GM18858 (cell line): ENCODE measurements around the gene DOK3.

ENCODE experiments used
- ATAC-seq: cut with Tn5 transposase; IDR thresholded peaks from one replicate; pipeline ENCODE4 v1.9.1; 2021; ENCODE audit not compliant: unreplicated experiment

The DOK3 gene

GRCh38 chr5:177513500-177513899, 3.9 kb upstream of the DOK3 start:
- no peak for ATAC-seq

GRCh38 chr5:177512736-177513380, 3.2 kb upstream of the DOK3 start:
- ATAC-seq = no peak

DNA sequence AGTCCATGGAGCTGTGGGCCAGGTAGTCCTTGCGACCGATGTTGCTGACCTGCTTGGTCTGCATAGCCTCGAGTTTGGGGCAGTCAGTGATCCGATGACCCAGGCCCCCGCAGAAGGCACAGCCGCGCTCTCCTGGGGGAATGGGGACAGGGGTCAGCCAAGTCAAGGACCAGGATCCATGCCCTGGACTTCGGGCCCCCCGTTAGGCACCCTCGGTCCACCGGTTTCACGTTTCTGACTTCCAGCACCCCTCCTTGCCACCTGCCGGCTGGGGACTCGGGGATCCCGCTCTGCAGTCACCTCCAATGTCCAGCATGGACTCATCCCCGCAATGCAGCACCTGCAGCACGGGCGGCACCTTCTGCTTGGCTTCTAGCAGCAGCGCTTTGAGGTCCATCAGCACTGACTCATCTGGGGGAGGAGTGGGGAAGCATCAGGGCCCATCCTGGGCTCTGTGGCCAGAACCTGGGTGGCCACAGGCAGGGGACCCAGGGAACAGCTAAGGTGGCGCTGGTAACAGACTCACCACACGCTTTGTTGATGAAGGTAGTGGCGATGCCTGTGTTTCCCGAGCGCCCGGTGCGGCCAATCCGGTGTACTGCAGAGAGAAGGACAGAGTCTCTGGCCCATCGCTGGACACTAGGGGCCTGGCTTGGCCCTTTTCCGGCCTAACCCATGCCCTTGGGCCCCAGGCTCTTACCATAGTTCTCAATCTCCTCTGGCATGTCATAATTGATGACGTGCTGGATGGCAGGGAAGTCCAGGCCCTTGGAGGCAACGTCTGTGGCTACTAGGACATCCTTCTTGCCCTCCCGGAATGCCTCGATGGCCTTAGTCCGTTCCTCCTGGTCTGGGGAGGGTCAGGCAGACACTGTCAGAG, 2.4 kb upstream of the DOK3 start:
- ATAC-seq = no peak

- no peak for ATAC-seq
These were observed 1.6 kb upstream of the DOK3 start for GRCh38 chr5:177511181-177511580.

DNA sequence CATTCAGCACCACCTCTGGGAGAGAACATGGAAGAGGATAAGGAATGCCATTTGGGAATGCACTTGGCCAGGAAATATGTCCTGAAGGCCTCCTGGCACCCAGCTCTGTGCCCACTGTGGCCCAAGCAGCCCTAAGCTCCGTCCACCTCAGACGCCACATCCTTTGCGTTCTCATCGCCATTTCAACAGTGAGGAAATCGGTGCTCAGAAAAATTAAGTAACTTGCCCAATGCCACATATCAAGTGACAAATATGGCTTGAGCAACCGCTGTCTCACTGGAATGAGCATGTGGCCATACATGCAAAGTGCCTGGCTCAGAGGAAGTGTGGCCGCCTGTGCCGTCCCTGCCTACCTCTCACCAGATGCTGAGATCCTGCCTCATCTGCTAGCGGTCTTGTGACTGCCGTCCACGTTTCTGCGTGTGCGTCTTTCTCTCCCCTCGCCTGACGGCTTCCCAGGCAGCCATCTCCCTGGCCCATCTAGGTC, 984 bp upstream of the DOK3 start:
- ATAC-seq = peak; percentile 34

DNA sequence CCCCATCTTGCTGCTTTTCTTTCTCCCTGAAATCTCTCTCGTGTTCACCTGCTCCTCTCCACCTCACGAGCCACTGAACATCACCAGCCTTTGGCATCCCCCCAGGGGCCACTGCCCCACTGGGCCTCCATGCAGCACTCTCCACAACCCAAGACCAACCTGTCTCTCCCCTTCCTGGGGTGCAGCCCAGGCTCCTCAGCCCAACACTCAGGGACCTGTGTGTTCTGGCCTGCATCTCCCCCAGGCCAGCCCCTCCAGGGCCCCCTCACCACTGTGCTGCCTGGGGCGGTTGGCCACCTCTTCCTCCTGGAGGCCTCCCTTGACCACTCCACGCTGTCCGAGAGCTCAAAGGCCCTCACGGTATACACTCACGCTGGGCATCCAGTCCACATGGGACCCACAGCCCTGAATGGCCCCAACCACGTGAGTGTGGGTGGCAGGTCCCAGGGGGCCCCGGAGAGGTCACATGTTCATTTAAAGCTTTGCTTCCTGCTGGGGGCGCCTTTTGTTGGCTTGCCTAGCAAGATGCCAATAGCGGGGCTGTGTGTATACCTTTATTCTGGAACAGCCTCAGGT, 453 bp upstream of the DOK3 start:
- no peak for ATAC-seq

DNA sequence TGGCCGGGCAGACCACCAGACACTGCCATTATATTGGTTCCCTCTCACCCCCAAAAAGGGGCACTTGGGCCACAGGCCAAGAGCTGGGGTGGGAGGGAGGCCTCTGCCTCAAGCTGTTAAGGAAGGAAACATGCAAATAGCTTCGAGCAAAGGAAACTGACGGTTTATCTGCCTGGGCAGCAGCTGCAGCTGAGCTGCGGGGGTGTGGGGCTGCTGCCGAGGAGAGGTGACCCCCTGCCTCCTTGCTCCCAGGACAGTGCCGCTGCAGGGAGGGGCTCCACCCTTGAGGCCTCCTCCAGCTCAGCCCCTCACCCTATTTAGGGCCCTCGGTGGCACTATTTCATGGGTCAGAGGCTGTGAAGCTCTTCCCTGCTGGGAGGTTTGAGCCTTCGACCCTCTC, 789 bp downstream of the DOK3 start:
- peak; percentile 35 for ATAC-seq

GRCh38 chr5:177508221-177508611, 1.4 kb downstream of the DOK3 start:
- ATAC-seq = no peak

DNA sequence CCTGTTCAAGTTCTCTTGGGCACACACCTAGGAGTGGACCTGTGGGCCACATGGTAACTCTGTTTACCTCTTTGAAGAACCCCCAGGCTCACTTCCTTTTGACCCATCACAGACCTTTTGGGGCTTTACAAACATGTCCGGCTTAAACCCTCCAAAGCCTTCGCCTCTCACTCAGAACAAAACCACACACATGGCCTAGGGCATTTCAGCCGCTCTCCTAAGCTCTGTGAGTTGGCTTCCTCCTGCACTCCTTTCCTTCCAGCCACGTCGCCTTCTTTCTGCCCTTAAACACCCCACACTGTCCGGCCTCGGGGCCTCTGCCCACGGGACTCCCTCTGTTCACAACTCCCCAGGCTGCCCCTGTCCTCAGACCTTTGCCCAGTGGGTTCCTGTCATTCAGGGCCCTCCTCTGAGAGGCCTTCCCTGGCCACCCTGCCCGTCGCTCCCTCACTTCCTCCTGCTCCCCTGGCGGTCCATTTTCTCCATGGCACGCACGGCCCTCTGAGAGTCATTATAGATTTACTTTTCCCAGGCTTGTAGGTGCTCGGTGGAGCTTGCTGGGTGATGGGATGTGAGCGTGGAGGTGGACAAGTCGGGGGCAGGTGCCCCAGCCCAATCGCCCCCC, 1.9 kb downstream of the DOK3 start:
- no peak for ATAC-seq

GRCh38 chr5:177507165-177507564, 2.5 kb downstream of the DOK3 start:
- no peak for ATAC-seq

DNA sequence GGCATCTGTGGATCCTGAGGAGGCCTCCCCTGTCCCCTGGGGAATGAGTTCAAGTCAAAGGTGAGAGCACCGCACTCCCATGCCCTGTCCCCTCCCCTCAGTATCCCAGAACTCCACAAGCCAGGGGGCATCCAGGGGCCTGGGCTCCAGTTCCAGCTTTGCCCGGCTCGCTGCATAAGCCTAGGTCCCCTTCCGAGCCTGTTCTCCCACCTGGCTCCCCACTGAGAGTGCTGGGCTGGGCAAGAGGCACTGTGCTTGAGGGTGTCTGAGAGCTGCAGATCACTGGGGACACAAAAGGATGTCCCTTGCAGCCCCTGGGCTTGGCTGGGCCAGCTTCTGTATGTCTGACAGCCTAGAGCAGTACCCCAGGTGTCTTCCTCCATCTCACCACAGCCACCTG, 4.6 kb downstream of the DOK3 start:
- ATAC-seq = no peak

GRCh38 chr5:177504086-177505056, 5.3 kb downstream of the DOK3 start:
- ATAC-seq = no peak

- no peak for ATAC-seq
These were observed 6.1 kb downstream of the DOK3 start for GRCh38 chr5:177503351-177504085.

DNA sequence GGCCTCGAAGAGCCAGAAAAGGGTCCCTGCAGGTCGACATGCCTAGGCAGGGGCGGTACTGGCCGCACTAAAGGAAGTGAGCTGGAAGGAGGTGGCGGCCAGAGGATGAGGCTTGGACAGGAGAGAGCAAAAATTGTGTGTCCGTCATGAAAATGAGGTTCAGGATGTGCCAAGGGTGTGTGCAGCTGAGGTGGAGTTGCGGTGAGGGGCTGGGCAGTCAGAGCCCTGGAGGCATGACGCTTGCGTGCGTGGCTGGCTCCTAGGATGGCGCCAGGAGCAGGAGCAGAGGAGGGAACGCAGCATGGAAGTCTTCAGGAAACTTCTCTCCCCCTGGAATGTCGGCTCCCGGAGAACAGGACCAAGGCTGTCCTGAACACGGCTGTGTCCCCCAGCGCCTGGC, 6.7 kb downstream of the DOK3 start:
- no peak for ATAC-seq

GRCh38 chr5:177501874-177502678, 7.5 kb downstream of the DOK3 start:
- ATAC-seq = no peak

- ATAC-seq = no peak
These were observed 8.7 kb downstream of the DOK3 start for GRCh38 chr5:177500685-177501522.

- ATAC-seq = no peak
These were observed 9.8 kb downstream of the DOK3 start for GRCh38 chr5:177499842-177500241.
